Stomach (tissue), 4 donors: ENCODE results near the gene CAMK2G.

Source experiments
- POLR2A ChIP-seq, 4 donors: fragments of 450-650 bp; IDR thresholded peaks; one replicate each; pipeline ENCODE4 v1.6.1; 2016; ENCODE audit warnings: antibody characterized with exemption in 4 of 4, control low read depth in 2 of 4, mild to moderate bottlenecking in 1 of 4, moderate library complexity in 1 of 4
- TF ChIP-seq, protein P1 (sequence below), 7 experiments: fragments of 450-650 bp in 4 of 7; fragments of 200-600 bp in 3 of 7; sonication (generic) in 3 of 7; IDR thresholded peaks; one replicate each; pipeline ENCODE4 v1.5.1; 2016 to 2019; ENCODE audit warnings: antibody characterized with exemption in 7 of 7, control low read depth in 2 of 7, mild to moderate bottlenecking in 1 of 7

- TF ChIP-seq, protein P1, sequence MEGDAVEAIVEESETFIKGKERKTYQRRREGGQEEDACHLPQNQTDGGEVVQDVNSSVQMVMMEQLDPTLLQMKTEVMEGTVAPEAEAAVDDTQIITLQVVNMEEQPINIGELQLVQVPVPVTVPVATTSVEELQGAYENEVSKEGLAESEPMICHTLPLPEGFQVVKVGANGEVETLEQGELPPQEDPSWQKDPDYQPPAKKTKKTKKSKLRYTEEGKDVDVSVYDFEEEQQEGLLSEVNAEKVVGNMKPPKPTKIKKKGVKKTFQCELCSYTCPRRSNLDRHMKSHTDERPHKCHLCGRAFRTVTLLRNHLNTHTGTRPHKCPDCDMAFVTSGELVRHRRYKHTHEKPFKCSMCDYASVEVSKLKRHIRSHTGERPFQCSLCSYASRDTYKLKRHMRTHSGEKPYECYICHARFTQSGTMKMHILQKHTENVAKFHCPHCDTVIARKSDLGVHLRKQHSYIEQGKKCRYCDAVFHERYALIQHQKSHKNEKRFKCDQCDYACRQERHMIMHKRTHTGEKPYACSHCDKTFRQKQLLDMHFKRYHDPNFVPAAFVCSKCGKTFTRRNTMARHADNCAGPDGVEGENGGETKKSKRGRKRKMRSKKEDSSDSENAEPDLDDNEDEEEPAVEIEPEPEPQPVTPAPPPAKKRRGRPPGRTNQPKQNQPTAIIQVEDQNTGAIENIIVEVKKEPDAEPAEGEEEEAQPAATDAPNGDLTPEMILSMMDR (IDR thresholded peaks at IDR 0.05) = peak in 1 of 7 experiments; percentile 12
- TF ChIP-seq POLR2A (IDR thresholded peaks at IDR 0.05) = no peak
Observed at GRCh38 chr10:73781879-73782748, 92.2 kb downstream of the CAMK2G start, which contains the start of gene CHCHD1.
